Omental fat pad (tissue), 4 donors: ENCODE results near the gene KCNG2. TPM values are rescaled to one million over a fixed set of nuclear protein-coding genes. Genes with fewer than 3 reads are reported as not detected.
A peak's percentile ranks its signal among the peaks of the same experiment; 100 is the strongest.

Experiments used
- ATAC-seq: fragments of 150-250 bp; one replicate; pipeline ENCODE4 v1.9.1; 2016; ENCODE audit warnings: mild to moderate bottlenecking, moderate library complexity; ENCODE audit not compliant: low FRiP score
- DNase-seq: peaks from one replicate; pipeline ENCODE4 v3.0.0-alpha.2; 2019; ENCODE audit warnings: low spot score
- CTCF ChIP-seq, 3 donors: fragments of 450-650 bp; IDR thresholded peaks; one replicate each; pipeline ENCODE4 v1.5.1; 2016 to 2017; ENCODE audit warnings: antibody characterized with exemption in 3 of 3, mild to moderate bottlenecking in 3 of 3, moderate library complexity in 2 of 3
- total RNA-seq, 4 donors: library from RNA; depleted of rRNA; stranded (reverse); fragments of >200 nt; gene quantifications; one replicate each; pipeline ENCODE4 v1.1.0, GENCODE V29; 2016

Gene KCNG2
- total RNA-seq, 4 donors from 2014 or later = 0.75 to 2.4 (median 0.96) TPM; not detected in 1

DNA sequence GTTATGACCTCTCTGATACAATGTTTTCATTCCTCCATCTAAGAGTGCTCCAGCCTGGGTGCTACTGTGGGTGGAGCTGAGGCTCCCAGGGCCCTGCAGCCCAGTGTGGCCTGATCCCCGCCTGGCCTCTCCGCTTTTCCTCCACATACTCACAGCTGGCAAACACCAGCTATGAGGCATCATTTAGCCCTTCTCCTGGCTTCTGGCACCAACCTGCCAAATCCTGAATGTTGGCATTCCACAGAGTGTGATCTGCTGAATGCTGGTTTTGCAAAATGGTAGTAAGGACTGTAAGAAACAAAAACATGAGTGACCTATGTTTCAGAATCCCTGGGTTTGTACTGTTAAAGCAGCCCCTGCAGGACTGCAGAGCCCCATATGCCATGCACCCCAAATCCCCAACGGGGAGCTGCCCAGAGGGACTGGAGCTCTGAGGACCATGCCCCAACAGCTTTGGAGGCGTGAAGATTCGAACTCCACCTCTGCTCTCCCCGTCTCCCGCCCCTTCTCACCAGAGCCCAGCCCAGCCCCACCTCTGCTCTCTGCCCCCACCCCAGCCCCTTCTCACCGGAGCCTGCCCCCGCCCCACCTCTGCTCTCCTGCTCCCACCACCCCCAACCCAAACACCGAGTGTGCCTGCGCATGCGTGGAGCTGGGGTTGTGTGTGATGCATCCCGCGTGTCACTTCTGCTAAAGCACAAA is 149.5 kb downstream of the KCNG2 start:
- TF ChIP-seq CTCF (IDR thresholded peaks at IDR 0.05) = no peak
- no peak for ATAC-seq
- peak; percentile 11 for DNase-seq

DNA sequence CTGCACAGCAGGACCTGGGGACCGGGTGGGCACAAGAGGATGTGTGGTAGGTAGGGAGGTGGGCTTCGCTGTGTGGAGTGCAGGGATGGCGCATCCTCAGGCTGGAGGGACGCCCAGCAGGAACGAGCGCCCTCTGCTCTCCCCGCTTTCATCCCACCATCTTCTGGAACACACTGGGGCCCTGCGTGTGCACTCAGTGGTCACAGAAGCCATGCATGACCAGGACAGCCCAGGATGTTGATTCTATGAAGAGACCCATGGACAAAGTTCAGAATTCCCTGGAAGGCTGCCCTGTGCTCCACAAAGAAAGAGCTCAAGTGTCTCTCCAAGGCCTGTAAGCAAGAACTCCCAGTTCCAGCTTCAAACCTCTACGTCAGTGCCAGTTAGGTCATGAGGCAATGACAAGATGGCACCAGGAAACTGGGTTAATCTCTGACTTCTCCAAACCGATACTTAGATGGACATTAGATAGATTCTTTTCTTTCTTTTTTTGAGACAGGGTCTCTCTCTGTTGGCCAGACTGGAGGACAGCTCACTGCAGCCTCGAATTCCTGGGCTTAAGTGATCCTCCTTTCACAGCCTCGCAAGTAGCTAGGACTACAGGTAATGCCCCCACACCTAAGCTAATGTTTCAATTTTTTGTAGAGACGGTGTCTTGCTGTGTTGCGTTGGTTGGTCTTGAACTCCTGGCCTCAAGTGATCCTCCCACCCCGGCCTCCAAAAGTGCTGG is 150.3 kb downstream of the KCNG2 start:
- DNase-seq (peak; percentile 19), ATAC-seq (no peak)
- TF ChIP-seq CTCF (IDR thresholded peaks at IDR 0.05) = no peak

- ATAC-seq = no peak
- TF ChIP-seq CTCF (IDR thresholded peaks at IDR 0.05) = no peak
- peak; percentile 14 for DNase-seq
These were observed 151.1 kb downstream of the KCNG2 start for GRCh38 chr18:79948719-79949411.

Other genes starting within 250 kb of the KCNG2 start
- 10 to 100 TPM; 11.8 to 25.2 (median 16.0) TPM for gene CTDP1, start 118.1 kb upstream of the KCNG2 start, total RNA-seq
- 100 to 1,000 TPM in 2 of 4 donors, 10 to 100 TPM in 2; 69.4 to 176 (median 103) TPM for gene SLC66A2, start 153.7 kb downstream of the KCNG2 start, total RNA-seq
- gene HSBP1L1, start 166.7 kb downstream of the KCNG2 start, total RNA-seq = 10 to 100 TPM; 13.2 to 20.1 (median 17.3) TPM
- 10 to 100 TPM; 18.0 to 47.6 (median 33.6) TPM for gene TXNL4A, start 190.6 kb downstream of the KCNG2 start, total RNA-seq
- 10 to 100 TPM; 26.3 to 45.3 (median 32.8) TPM for gene RBFA, start 236.5 kb downstream of the KCNG2 start, total RNA-seq